Left lung (tissue), 10 donors: ENCODE data around the gene GPD2. TPM values are rescaled to one million over a fixed set of nuclear protein-coding genes. Genes with fewer than 3 reads are reported as not detected.
A peak's percentile ranks its signal among the peaks of the same experiment; 100 is the strongest.

Source experiments
- ATAC-seq: fragments of 200-7000 bp; cut with Tn5 transposase; one replicate; pipeline ENCODE4 v1.9.1; 2020; ENCODE audit warnings: moderate library complexity
- DNase-seq, 4 donors: peaks; one replicate each; pipeline ENCODE4 v3.0.0-alpha.2; 2013 to 2020
- H3K27ac ChIP-seq, 2 donors: fragments of 200-600 bp; sonication (generic) in 1 of 2; one replicate each; pipeline versions ENCODE4 v1.5.0 to v1.8.0; 2020 to 2021
- H3K27me3 ChIP-seq, 2 donors: fragments of 200-600 bp; sonication (generic) in 1 of 2; one replicate each; pipeline versions ENCODE4 v1.5.0 to v1.8.0; 2020 to 2021
- H3K36me3 ChIP-seq, 2 donors: fragments of 200-600 bp; sonication (generic) in 1 of 2; one replicate each; pipeline versions ENCODE4 v1.5.0 to v1.8.0; 2020 to 2021
- H3K4me1 ChIP-seq, 2 donors: fragments of 200-600 bp; one replicate each; pipeline ENCODE4 v1.8.0; 2021
- H3K4me3 ChIP-seq, 2 donors: fragments of 200-600 bp; sonication (generic) in 1 of 2; one replicate each; pipeline versions ENCODE4 v1.5.0 to v1.8.0; 2020 to 2021; ENCODE audit warnings: mild to moderate bottlenecking in 1 of 2
- H3K9me3 ChIP-seq, 2 donors: fragments of 200-600 bp; sonication (generic) in 1 of 2; one replicate each; pipeline versions ENCODE4 v1.5.0 to v1.8.0; 2020 to 2021
- CTCF ChIP-seq, 2 donors: fragments of 200-600 bp; sonication (generic) in 1 of 2; IDR thresholded peaks; one replicate each; pipeline versions ENCODE4 v1.5.0 to v1.8.0; 2021; ENCODE audit warnings: antibody characterized with exemption in 2 of 2
- intact Hi-C, 2 donors: fragments of 100-400 bp; cut with DNase I; formaldehyde crosslinking; loops; one replicate each; pipeline versions ENCODE4 v1.11.2 to v1.14.2; 2022
- polyA plus RNA-seq, 6 donors: library from polyadenylated mRNA; unstranded; fragments of 120-200 nt; gene quantifications; one replicate each; pipeline ENCODE4 v1.2.1, GENCODE V29; 2013; ENCODE audit not compliant: insufficient read length in 6 of 6
- total RNA-seq, 2 donors: library from RNA; stranded (reverse); fragmentation: NEBNext Ultra II Directional; extraction: Animal tissue kit (Norgen Biotek cat#: 25700); gene quantifications; one replicate each; pipeline ENCODE4 v1.2.1, GENCODE V29; 2021
- donor health status: DM: no; HTN: yes; CAD: no.
- donor health status: DM: no; HTN: no; CAD: no.

GPD2 gene
- total and polyA plus RNA-seq, 8 donors = 23.7 to 44.3 (median 26.8) TPM

DNA sequence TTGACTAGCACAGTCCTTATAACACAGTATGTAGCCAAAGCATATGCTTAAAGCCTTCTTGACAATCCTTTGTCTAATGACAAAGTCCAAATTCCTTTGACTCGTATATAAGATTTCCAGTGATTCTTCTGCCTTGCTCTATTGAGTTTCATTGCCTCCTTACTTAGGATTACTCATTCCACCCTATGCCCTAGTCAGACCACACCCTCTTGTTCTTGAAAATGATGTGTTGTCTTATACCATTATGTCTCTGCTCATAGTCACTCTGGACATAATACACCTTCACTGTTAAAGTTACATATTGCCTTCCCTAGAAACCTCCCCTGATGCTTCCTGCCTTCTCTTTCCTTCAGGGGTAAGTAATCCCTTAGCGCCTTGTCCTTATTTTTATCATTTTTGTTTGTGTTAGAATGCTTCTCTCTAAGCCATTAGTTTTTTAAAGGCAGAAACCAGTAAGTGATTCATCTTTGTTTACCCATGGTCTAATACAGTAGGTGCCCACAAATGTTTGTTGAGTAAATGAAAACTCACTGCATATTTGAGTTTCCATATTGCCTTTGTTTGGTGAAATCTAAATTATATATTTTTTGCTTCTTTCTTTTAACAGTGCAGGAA is 19.3 kb downstream of the GPD2 start:
- no peak for TF ChIP-seq CTCF (IDR thresholded peaks at IDR 0.05)
- Histone ChIP-seq H3K4me3 (no peak overlapping the region), H3K4me1 (peaks cover 0 to 31% of the 10 kb centered on the region in 2 donors), H3K36me3 (no peaks in the 10 kb centered on the region), H3K27ac (no peak overlapping the region), H3K9me3 (no peaks in the 10 kb centered on the region), H3K27me3 (no peaks in the 10 kb centered on the region)
- no peak for DNase-seq
- ATAC-seq = peak; percentile 46
- intact Hi-C loops = no loop called here

DNA sequence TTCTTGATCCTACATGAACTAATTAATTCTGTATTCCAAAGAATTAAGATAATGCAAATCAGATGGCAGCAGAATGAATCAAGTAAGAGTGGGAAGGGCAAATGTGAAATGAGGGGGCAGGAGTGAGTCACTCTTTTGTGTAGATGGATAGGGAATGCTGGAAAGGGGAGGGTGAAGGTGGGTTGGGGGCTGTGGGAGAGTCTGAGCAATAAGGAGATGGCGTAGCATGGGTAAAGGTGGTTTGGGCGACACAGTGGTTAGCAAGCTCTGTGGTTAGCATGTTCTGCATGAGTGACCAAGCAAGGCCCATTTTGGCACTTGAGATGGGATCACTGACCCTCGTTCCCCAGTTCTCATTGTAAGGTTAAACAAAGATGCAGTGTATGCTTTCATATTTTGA is 20.4 kb downstream of the GPD2 start:
- DNase-seq = no peak
- no peaks in the 10 kb centered on the region for H3K36me3 ChIP-seq
- H3K9me3 ChIP-seq = no peaks in the 10 kb centered on the region
- peaks cover 0 to 32% of the 10 kb centered on the region in 2 donors for H3K4me1 ChIP-seq
- no peak for TF ChIP-seq CTCF (IDR thresholded peaks at IDR 0.05)
- H3K27me3 ChIP-seq = no peaks in the 10 kb centered on the region
- intact Hi-C loops = no loop called here
- no peak overlapping the region for H3K4me3 ChIP-seq
- no peak for ATAC-seq
- no peak overlapping the region for H3K27ac ChIP-seq

- Histone ChIP-seq H3K27me3 (no peaks in the 10 kb centered on the region), H3K27ac (peak overlapping the region in 1 of 2 donors; percentile 29), H3K9me3 (no peaks in the 10 kb centered on the region), H3K4me1 (peaks cover 0 to 37% of the 10 kb centered on the region in 2 donors), H3K4me3 (no peak overlapping the region), H3K36me3 (no peaks in the 10 kb centered on the region)
- intact Hi-C loops = no loop called here
- no peak for TF ChIP-seq CTCF (IDR thresholded peaks at IDR 0.05)
- ATAC-seq (no peak), DNase-seq (no peak)
Measured at GRCh38 chr2:156457523-156458517, 21.6 kb downstream of the GPD2 start.

DNA sequence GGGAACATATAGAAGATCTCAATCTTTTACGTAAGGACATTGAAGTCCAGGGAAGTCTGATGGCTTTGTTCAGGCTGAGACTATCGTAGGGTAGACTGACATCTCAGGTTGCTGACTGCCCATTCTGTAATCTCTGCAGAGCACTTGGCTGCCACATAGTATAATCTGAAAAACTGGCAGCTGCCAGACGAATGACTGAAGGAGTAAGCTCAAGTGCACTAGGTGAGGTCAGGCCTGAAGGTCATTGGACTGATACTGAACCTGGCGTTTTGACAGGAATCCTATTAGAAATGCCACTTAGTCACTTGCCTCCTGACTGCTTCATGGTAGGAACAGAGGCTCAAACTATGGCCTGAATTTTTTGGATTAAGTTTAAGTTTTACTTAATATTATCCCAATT is 23.5 kb downstream of the GPD2 start:
- Histone ChIP-seq H3K36me3 (no peaks in the 10 kb centered on the region), H3K9me3 (no peaks in the 10 kb centered on the region), H3K27ac (no peak overlapping the region), H3K4me1 (peaks cover 0 to 56% of the 10 kb centered on the region in 2 donors), H3K27me3 (no peaks in the 10 kb centered on the region), H3K4me3 (no peak overlapping the region)
- ATAC-seq (peak; percentile 74), DNase-seq (no peak)
- TF ChIP-seq CTCF (IDR thresholded peaks at IDR 0.05) = no peak
- intact Hi-C loops = no loop called here

DNA sequence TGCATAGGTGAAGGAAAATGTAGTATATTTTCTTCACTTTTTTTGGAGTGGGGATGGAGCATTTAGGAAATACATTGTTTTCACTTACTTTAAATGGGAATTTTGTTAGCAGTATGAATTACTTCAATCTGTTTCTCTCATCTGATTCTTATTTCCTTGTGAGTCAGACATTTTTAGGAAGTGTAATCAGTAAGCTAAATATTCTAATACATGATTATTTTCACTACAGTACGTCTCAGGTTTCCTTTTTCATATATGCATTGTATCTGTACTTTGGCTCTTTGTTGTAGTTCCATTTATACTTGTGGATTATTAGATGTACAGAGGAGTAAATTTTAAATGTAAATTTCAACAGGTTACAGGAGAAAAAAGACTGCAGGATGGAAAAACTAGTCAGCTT is 27.9 kb downstream of the GPD2 start:
- Histone ChIP-seq H3K27ac (peak overlapping the region in 1 of 2 donors; percentile 82), H3K4me1 (peaks cover 13 to 69% of the 10 kb centered on the region in 2 donors), H3K27me3 (no peaks in the 10 kb centered on the region), H3K9me3 (no peaks in the 10 kb centered on the region), H3K4me3 (no peak overlapping the region), H3K36me3 (no peaks in the 10 kb centered on the region)
- ATAC-seq = no peak
- intact Hi-C loops = no loop called here
- no peak for DNase-seq
- no peak for TF ChIP-seq CTCF (IDR thresholded peaks at IDR 0.05)
